ENCODE data around the gene CLEC11A. TPM values are rescaled to one million over a fixed set of nuclear protein-coding genes. Genes with fewer than 3 reads are reported as not detected.

Gene CLEC11A
- total RNA-seq (2014; rRNA removed; shearing (Covaris generic)): 4.6 and 5.4 TPM in 2 replicates
- 16.6 and 19.9 TPM in 2 replicates for polyA plus RNA-seq (2014; cell fraction: nucleus; rRNA removed)

- no peak for DNase-seq (ENCODE audit: extremely low read depth, low read depth)
Observed at GRCh38 chr19:50723069-50723468, at the start of gene CLEC11A. Gene CLEC11A, plus strand, starts transcription at chr19:50723364. Its CDS starts 162 bp downstream, at chr19:50723526.

GRCh38 chr19:50676625-50677197 is 46.5 kb upstream of the CLEC11A start:
- DNase-seq (ENCODE audit: extremely low read depth, low read depth): no peak

GRCh38 chr19:50677636-50678035 is 45.5 kb upstream of the CLEC11A start:
- no peak for DNase-seq (ENCODE audit: extremely low read depth, low read depth)

GRCh38 chr19:50678323-50678722 is 44.8 kb upstream of the CLEC11A start:
- no peak for DNase-seq (ENCODE audit: extremely low read depth, low read depth)

GRCh38 chr19:50679177-50680125 is 43.7 kb upstream of the CLEC11A start:
- DNase-seq (ENCODE audit: extremely low read depth, low read depth): peak; percentile 77

GRCh38 chr19:50686310-50687032 is 36.7 kb upstream of the CLEC11A start:
- no peak for DNase-seq (ENCODE audit: extremely low read depth, low read depth)

GRCh38 chr19:50688766-50689165 is 34.4 kb upstream of the CLEC11A start:
- DNase-seq (ENCODE audit: extremely low read depth, low read depth): no peak

GRCh38 chr19:50690439-50690838 is 32.7 kb upstream of the CLEC11A start:
- DNase-seq (ENCODE audit: extremely low read depth, low read depth): no peak

- no peak for DNase-seq (ENCODE audit: extremely low read depth, low read depth)
Observed at GRCh38 chr19:50693064-50693975, 29.8 kb upstream of the CLEC11A start.

GRCh38 chr19:50694815-50695145 is 28.4 kb upstream of the CLEC11A start:
- DNase-seq (ENCODE audit: extremely low read depth, low read depth): no peak

- no peak for DNase-seq (ENCODE audit: extremely low read depth, low read depth)
Observed at GRCh38 chr19:50695251-50696093, 27.7 kb upstream of the CLEC11A start.

- no peak for DNase-seq (ENCODE audit: extremely low read depth, low read depth)
Observed at GRCh38 chr19:50696094-50696483, 27.1 kb upstream of the CLEC11A start.

- no peak for DNase-seq (ENCODE audit: extremely low read depth, low read depth)
Observed at GRCh38 chr19:50697414-50698124, 25.6 kb upstream of the CLEC11A start.

- no peak for DNase-seq (ENCODE audit: extremely low read depth, low read depth)
Observed at GRCh38 chr19:50701367-50701985, 21.7 kb upstream of the CLEC11A start.

GRCh38 chr19:50702158-50702870 is 20.9 kb upstream of the CLEC11A start:
- no peak for DNase-seq (ENCODE audit: extremely low read depth, low read depth)

- no peak for DNase-seq (ENCODE audit: extremely low read depth, low read depth)
Observed at GRCh38 chr19:50702871-50703829, 20.0 kb upstream of the CLEC11A start.
